Iris pigment epithelial cell (primary cell): ENCODE results near the gene SYDE2.
"Not testable (repeated sequence)": the region's sequence is repeated elsewhere in the genome, so short reads cannot be mapped to it uniquely, and the experiment has no call there.

Experiments
- DNase-seq: peaks from one replicate; pipeline ENCODE4 v3.0.0-alpha.2; 2011; ENCODE audit warnings: low read depth

Gene SYDE2

GRCh38 chr1:85208488-85208887 lies 7.7 kb upstream of the SYDE2 start:
- no peak for DNase-seq

DNA sequence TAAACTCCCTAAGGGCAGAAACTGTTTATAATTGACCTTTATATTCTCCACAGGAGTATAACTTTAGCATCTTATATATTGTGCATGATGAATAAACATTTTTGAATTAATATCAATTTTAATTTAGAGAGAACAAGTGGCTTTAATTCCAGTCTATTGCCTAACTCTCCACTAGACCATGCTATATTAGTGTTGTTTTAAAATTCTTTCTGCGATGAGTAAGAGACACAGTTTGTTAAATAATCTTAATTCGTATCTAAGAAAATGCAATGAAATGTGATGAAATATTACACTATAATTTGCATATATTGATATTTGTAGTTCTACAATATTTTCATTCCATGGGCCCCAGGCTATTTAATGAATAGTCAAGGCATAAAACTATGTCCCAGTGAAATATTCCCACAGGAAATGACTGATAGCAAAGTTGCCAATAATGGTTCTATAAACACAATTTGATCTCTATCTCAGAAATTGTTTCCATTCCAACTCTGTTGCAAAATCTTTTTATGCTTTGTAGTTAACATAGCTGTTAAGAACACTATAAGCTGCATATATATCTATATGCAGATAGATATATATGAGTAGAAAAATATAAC lies 2.9 kb upstream of the SYDE2 start:
- peak; percentile 58 for DNase-seq

GRCh38 chr1:85202864-85203255 lies 2.0 kb upstream of the SYDE2 start:
- DNase-seq = no peak

DNA sequence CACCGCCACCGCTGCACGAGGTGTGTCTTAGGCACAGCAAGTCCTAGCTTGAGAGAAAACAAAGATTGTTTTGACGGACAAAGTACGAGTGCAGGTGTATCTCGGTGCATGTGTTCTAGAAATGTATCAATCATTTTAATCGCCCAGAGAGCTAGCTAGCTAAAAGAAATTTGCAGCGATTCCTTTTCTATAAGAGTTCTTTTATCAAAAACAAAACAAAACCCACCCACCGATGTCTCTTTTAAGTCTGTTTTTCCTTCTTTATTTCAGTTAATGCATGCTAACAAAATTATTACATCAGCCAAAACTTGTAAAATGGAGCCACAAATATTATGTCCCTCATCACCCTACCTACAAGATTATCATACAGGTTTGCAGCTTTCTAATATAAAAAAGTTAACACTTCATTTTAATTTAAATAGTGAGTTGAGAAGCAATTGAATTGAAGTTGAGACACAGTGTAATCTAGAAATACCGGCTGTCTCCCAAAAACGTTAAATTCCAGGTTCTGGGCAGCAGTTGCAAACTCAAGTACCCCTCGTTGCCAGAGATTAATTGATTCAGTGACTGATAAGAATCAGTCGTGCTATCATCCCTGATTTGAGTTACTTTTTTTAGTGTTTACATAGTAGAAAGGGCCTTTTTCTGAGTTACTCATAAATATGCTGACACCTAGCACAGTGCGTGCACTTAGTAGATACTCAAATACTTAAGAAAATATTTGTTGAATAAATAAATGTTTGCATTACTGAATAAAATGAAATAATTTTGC lies 1.5 kb upstream of the SYDE2 start:
- DNase-seq = no peak

DNA sequence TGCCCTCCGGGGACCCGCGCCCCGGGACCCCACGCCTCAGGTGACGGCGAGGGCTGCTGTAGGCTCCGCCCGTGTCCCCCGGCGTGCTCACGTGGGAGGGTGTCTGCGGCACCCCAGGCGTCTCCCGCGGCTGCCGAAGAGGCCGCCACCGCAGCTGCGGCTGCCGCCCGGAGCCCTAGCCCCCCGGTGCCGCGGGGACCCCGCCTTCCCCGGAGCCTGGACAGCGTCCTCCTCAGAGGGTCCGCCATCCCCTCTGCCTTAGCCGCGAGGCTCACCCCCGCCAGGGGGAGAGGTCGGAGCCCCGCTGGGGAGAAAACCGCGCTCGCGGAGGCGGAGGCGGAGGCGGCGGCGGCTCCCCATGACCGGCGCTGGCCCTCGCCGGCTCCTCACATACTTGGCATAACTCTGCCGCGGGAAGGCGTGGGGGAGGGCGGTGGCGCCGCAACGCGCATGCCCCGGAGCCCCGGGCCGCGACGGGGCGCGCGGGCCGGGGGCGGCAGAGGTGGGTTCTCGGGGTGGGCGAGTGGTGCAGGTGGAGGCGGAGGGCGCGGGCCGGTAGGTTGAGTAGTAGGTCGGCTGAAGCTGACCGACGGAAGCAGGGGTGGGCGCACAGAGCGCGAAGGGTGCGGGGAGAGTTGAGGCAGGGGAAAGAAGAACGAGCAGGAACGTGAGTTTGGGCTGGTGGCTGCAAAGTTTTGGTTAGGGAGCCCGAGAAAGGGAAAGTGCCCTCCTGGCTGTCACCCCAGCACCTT lies 700 bp upstream of the SYDE2 start:
- peak; percentile 77 for DNase-seq

- DNase-seq = no peak
These were observed 951 bp downstream of the SYDE2 start for GRCh38 chr1:85199667-85200462.

GRCh38 chr1:85198864-85199263 lies 2.0 kb downstream of the SYDE2 start:
- DNase-seq = no peak

DNA sequence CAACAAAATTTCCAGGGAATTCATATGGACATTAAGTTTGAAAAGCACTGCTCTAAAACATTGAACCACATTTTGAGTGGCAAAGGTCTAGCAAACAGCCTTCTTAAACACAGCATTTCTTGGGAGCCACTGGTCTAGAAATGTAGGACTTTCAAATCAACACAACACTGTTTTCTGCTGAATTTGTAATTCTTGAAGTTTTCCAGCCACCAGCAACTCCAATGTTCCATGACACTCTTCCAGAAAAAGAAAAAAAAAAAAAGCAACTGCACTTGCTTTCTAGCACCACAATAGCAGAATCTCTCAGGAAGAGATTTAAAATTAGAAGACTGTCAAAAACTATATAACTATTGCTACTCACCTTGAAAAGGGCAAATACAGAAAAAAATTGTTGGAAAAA lies 4.5 kb downstream of the SYDE2 start:
- no peak for DNase-seq

GRCh38 chr1:85195703-85196102 lies 5.1 kb downstream of the SYDE2 start:
- no peak for DNase-seq

- DNase-seq = not testable (repeated sequence)
These were observed 8.7 kb downstream of the SYDE2 start for GRCh38 chr1:85192129-85192528.

GRCh38 chr1:85189120-85189519 lies 11.7 kb downstream of the SYDE2 start:
- no peak for DNase-seq

- DNase-seq = no peak
These were observed 12.3 kb downstream of the SYDE2 start for GRCh38 chr1:85188530-85188929.

DNA sequence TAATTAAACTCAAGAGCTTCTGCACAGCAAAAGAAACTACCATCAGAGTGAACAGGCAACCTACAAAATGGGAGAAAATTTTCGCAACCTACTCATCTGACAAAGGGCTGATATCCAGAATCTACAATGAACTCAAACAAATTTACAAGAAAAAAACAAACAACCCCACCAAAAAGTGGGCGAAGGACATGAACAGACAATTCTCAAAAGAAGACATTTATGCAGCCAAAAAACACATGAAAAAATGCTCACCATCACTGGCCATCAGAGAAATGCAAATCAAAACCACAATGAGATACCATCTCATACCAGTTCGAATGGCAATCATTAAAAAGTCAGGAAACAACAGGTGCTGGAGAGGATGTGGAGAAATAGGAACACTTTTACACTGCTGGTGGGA lies 13.8 kb downstream of the SYDE2 start:
- DNase-seq = not testable (repeated sequence)

DNA sequence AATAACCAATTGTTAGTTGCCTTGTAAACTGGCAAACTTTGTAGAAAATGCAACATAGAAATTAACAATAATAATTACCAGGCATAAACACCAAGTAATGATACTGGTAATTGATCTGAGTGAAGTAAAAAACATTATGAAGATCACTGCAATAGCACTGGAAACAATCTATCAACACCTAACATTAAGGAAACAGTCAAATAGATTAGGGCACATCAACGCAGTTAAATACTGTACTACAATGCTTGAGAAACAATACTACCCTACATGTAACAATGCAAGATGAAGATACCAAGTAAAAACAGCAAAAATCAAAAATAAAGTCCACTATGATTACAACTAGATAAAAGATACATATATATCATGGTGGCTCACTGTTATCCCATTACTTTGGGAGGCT lies 16.6 kb downstream of the SYDE2 start:
- no peak for DNase-seq

GRCh38 chr1:85182700-85183099 lies 18.1 kb downstream of the SYDE2 start:
- no peak for DNase-seq

DNA sequence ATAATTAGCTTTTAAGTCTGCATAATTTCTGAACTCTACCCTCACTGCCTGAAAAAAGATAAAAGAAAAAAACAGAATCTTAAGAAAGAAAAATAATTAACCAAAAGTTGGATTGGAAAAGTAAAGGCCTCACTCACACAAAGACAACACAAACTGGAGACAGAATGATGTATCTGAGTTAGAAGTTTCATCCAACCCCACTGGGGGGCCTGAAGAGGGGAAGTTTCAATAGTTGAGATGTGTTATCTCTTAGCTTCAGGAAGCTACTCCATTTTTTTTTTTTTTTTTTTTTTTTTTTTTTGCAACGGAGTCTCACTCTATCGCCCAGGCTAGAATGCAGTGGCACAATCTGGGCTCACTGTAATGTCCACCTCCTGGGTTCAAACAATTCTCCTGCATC lies 19.9 kb downstream of the SYDE2 start:
- DNase-seq = no peak

DNA sequence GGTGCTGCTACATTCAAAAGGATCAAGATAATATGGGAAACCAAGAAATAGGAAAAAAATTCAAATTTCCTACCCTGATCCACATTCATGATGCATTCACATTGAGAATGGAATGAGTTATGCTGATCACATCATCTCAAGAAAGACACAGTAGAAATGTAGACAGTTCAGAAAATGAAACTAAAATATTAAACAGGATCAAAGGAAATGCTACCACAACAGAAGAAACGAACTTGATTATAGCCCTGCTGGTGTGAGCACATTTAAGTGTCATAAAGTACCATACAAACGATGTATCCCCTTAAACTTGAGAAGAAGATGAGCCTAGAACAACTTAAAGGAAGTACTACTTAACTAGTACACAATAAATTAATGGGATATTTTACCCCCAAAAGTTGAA lies 21.3 kb downstream of the SYDE2 start:
- DNase-seq = no peak

DNA sequence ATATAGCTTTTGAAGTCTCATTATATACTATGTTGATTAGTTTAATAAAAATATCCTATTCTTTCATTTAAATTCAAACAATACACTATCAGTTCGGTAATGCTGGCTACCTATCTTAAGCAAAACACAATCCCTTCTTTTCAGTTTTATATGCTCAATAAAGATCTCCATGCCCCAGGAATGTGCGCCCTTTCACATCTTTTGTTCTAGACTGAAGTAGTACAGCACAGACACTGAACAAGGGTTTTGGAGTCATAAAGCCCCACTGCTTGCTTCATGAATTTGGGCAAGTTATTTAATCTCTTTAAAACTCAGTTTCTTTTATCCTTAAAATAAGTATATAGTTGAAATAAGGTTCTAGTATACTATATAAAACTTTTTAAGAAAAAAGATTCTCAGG lies 22.4 kb downstream of the SYDE2 start:
- no peak for DNase-seq

DNA sequence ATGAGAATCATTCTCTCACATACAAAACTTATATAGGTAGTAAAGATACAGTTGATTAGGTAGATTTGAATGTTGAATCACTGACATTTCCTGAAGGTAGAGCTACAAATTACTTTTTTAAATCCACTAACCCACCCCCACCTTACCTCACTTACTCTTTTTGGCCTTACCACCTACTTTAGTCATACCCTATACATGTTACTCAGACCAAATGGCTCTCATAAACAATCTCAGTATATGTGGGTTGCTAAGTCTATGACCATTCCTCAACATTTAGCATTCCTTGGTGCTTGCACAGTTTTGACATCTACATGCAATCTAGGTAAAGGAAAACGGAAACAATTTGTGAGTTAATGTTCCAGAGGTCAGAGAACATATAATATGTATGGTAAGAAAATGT lies 26.3 kb downstream of the SYDE2 start:
- DNase-seq = no peak

DNA sequence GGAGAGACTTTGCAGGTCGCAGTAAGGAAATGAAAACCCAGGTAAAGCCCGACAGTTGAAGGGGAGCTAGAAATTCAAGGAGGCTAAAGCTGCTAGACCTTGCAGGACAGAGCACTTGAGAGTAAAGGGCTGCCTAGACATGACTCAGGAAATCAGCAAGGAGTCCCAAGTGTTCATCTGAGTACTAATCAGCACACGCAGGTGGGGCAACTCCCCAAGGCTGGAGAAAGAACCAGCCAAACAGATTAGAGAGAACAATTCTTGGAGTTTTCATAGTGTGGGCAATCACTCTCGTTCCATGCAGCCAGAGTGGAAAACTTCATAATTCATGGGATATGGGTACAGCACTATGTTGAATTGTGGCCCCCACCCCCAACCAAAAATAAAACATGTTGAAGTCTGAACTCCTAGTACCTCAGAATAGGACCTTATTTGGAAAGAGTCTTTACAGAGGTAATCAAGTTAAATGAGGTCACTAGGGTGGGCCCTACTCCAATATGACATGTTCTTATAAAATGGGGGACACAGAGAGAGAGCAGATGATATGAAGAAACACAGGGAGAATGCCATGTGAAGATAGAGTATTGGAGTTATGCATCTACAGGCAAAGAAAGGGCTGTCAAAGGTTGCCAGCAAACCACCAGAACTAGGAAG lies 28.0 kb downstream of the SYDE2 start:
- no peak for DNase-seq

DNA sequence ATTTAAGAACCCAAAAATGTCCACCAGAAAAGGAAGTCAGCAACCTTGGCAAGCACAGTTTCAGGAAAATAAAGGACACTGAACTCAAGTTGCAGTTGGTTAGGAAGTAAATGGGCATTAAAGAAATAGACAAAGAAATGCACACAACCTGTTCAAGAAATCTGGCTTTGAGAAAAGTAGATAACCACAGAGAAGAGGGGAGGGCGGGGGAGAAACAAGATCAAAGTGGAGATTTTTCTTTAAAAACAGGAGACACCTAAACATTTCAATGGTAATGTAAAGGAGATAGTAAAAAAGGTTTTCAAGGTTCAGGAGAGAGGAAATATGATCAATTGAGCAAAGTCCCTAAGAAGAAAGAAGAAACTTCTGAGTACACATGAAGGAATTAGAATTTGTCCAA lies 29.1 kb downstream of the SYDE2 start:
- no peak for DNase-seq

GRCh38 chr1:85168884-85169283 lies 31.9 kb downstream of the SYDE2 start:
- DNase-seq = no peak
